HUES64 (cell line): Measurements from ENCODE around the gene UBASH3A.

Experiments
- H3K27ac ChIP-seq: 2 replicates; pipeline ENCODE4 v1.7.0; 2013; ENCODE audit warnings: low read depth, low read length, inconsistent platforms
- H3K27me3 ChIP-seq: 2 replicates; pipeline ENCODE4 v1.6.1; 2013; ENCODE audit warnings: mild to moderate bottlenecking, low read length; ENCODE audit not compliant: insufficient read depth
- H3K36me3 ChIP-seq: 2 replicates; pipeline ENCODE4 v1.6.1; 2013; ENCODE audit warnings: mild to moderate bottlenecking, low read length; ENCODE audit not compliant: insufficient read depth
- H3K4me1 ChIP-seq: 2 replicates; pipeline ENCODE4 v1.6.1; 2013; ENCODE audit warnings: mild to moderate bottlenecking, low read length, moderate library complexity; ENCODE audit not compliant: insufficient read depth
- H3K4me3 ChIP-seq: 2 replicates; pipeline ENCODE4 v1.5.1; 2013; ENCODE audit warnings: mild to moderate bottlenecking, low read length, moderate library complexity
- H3K9ac ChIP-seq: 2 replicates; pipeline ENCODE4 v1.6.1; 2013; ENCODE audit warnings: mild to moderate bottlenecking, low read depth, low read length
- H3K9me3 ChIP-seq: 2 replicates; pipeline ENCODE4 v1.6.1; 2013; ENCODE audit warnings: low read depth, low read length; ENCODE audit not compliant: insufficient read depth
- WGBS: fragments of 150-250, 120-280 bp; methylation state at CpG from one replicate; pipeline ENCODE4 v1.1.7; 2013; ENCODE audit warnings: missing lambda C conversion rate; 5-methylcytosine and 5-hydroxymethylcytosine counted together

UBASH3A gene

DNA sequence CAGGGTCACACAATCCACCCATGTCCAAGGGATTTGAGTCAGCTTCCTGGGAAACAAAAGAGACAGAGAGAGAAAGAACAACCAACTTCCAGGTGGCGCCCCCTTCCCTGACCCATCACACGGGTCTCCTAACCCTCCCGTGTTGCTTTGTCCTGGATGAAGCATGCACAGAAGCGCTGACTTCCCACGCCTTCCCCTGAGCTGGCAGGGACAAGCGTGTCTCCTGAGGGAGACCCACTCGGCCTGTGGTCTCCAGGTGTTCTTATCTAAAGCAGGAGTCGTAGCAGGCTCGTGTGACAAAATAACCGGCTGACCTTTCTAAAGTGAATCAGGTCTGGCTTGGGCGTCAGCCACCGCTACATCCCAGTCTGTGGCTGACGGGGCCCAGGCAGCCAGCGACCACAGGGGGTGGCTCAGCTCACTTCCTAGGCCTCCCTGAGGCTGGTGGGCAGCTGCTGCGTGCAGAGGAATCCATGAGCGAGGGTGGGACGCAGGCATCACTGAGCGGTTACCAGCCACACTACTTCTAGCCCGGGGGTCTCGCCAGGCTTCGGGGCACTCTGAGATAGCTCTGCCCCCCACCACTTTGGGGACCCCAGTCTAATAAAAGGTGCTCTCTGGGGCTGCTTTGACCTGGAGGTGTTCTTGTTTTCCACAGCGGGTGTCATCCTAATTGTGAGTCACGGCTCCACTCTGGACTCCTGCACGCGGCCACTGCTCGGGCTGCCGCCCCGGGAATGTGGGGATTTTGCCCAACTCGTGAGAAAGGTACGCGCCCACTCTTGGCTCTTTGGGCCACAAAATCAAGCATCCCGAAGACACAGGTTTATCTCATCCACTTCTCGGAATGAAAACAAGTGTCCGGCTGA, 40.4 kb downstream of the UBASH3A start:
- no peak overlapping the region for H3K9ac ChIP-seq
- no peaks in the 10 kb centered on the region for H3K27me3 ChIP-seq
- no peak overlapping the region for H3K4me3 ChIP-seq
- no peaks in the 10 kb centered on the region for H3K36me3 ChIP-seq
- H3K9me3 ChIP-seq = no peaks in the 10 kb centered on the region
- no peak overlapping the region for H3K27ac ChIP-seq
- 90% methylated on average over 34 of the region's 34 CpGs for WGBS
- H3K4me1 ChIP-seq = no peaks in the 10 kb centered on the region

DNA sequence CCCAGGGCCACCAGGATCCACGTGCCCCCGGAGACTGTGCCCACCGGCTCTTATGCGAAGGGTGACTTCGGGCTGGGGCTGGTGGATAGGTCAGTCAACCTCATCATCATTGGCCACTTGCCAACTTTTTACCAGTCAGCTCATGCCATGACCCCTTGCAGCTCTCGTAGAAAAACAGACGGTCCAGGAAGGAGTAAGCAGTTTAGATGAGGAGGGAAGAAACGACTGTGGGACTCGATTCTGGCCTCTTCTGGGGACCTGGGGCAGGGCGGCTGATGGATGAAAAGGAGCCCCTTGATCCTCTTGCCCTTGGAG, 41.0 kb downstream of the UBASH3A start:
- H3K9me3 ChIP-seq = no peaks in the 10 kb centered on the region
- no peaks in the 10 kb centered on the region for H3K27me3 ChIP-seq
- no peak overlapping the region for H3K4me3 ChIP-seq
- no peaks in the 10 kb centered on the region for H3K4me1 ChIP-seq
- H3K9ac ChIP-seq = no peak overlapping the region
- no peaks in the 10 kb centered on the region for H3K36me3 ChIP-seq
- no peak overlapping the region for H3K27ac ChIP-seq
- 94% methylated on average over 10 of the region's 10 CpGs for WGBS

DNA sequence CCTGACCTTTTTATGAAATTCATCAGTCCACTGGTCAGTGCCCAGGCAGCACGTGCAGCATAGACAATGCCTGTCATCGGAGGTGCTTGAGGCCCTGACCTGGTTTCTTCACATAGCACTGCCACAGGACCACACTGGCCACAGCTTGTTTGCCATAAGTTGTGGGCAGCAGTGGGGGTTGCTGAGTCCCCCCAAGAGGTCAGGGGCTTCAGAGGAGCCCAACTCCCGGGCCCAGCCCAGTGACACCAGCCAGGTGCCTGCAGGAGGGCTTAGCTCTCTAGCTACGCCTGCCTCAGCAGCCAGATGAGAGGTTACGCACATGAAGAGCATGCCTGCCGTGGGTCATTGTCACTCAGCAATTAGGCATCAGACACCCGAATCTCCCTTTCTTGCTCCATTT, 41.6 kb downstream of the UBASH3A start:
- Histone ChIP-seq H3K4me1 (no peaks in the 10 kb centered on the region), H3K4me3 (no peak overlapping the region), H3K27ac (no peak overlapping the region), H3K27me3 (no peaks in the 10 kb centered on the region), H3K36me3 (no peaks in the 10 kb centered on the region), H3K9ac (no peak overlapping the region), H3K9me3 (no peaks in the 10 kb centered on the region)
- 87% methylated on average over 7 of the region's 7 CpGs for WGBS

DNA sequence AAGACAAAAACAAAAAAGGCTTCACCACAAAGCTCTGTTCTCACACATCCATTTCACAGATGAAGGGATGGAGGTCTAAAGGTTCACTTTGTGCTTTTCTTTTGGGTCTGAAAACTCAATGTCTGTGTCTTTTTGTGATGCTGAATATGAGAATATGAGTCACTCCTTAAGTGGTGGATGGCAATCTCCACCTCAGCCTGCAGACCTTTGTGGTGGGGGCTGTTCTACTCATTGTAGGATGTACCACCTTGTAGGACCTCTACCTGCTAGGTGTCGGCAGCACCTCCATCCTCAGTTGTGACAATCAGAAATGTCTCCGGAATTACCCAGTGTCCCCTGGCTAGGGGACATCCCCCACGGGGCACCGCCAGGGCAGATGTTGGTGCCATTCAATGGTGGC, 42.8 kb downstream of the UBASH3A start:
- Histone ChIP-seq H3K4me3 (no peak overlapping the region), H3K9me3 (no peaks in the 10 kb centered on the region), H3K27ac (no peak overlapping the region), H3K9ac (no peak overlapping the region), H3K36me3 (no peaks in the 10 kb centered on the region), H3K4me1 (no peaks in the 10 kb centered on the region), H3K27me3 (no peaks in the 10 kb centered on the region)
- WGBS = 92% methylated on average over 4 of the region's 4 CpGs

DNA sequence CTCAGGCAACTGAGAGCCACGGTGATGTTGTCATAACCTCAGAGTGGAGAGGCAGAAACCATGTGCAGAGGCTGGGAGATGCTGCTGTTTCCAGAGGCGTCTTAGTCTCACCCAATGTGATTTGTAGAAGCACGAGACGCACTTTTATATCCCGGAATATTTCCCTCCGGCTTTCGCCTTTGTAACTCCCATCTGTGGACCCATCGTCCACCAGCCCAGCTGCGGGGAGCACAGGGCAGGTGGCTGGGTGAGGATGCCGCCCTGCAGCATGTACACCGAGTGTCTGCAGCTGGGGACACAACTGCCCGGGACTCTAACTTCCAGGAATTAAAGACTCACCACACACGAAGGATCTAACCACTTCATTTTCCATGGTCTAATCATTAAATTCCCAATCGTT, 43.5 kb downstream of the UBASH3A start:
- Histone ChIP-seq H3K27ac (no peak overlapping the region), H3K9ac (no peak overlapping the region), H3K4me1 (no peaks in the 10 kb centered on the region), H3K9me3 (no peaks in the 10 kb centered on the region), H3K4me3 (no peak overlapping the region), H3K36me3 (no peaks in the 10 kb centered on the region), H3K27me3 (no peaks in the 10 kb centered on the region)
- 90% methylated on average over 14 of the region's 14 CpGs for whole genome bisulfite sequencing

DNA sequence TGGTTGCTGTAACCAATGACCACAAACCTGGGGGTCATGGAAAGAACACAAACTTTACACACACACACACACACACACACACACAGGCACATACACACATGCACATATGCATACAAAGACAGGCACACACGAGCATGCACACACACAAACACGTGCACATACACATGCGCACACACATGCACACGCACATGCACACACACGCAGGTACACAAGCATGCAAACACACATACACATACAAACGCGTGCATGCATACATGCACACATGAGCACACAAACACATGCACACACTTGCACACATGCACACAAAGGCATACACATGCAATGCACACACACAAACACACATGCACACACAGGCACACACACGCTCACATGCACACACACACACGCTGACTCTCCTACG, 44.0 kb downstream of the UBASH3A start:
- 93% methylated on average over 10 of the region's 10 CpGs for WGBS
- no peak overlapping the region for H3K4me3 ChIP-seq
- H3K36me3 ChIP-seq = no peaks in the 10 kb centered on the region
- no peak overlapping the region for H3K27ac ChIP-seq
- no peaks in the 10 kb centered on the region for H3K4me1 ChIP-seq
- H3K27me3 ChIP-seq = no peaks in the 10 kb centered on the region
- no peaks in the 10 kb centered on the region for H3K9me3 ChIP-seq
- H3K9ac ChIP-seq = no peak overlapping the region

DNA sequence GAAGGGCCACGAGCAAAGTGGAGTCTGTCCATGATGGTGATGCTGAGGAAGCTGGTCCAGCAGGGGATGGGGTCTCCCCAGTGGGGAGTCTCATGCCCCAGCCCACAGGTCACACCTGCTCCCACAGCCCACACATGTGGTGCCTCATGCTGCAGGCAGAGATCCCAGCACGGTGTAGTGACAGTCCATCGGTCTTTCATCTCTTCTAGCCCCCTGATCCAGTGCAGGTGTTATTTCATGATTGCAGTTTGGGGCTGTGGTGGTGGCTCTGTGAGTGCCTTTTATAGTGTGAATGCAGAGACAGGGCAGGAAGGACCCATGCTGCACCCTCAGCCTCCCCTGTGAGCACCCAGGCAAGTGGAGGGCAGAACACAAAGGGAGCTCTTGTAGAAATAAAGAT, 45.0 kb downstream of the UBASH3A start:
- H3K9ac ChIP-seq = no peak overlapping the region
- H3K4me1 ChIP-seq = no peaks in the 10 kb centered on the region
- WGBS = 92% methylated on average over 3 of the region's 3 CpGs
- H3K36me3 ChIP-seq = no peaks in the 10 kb centered on the region
- no peaks in the 10 kb centered on the region for H3K27me3 ChIP-seq
- H3K27ac ChIP-seq = no peak overlapping the region
- H3K9me3 ChIP-seq = no peaks in the 10 kb centered on the region
- no peak overlapping the region for H3K4me3 ChIP-seq

DNA sequence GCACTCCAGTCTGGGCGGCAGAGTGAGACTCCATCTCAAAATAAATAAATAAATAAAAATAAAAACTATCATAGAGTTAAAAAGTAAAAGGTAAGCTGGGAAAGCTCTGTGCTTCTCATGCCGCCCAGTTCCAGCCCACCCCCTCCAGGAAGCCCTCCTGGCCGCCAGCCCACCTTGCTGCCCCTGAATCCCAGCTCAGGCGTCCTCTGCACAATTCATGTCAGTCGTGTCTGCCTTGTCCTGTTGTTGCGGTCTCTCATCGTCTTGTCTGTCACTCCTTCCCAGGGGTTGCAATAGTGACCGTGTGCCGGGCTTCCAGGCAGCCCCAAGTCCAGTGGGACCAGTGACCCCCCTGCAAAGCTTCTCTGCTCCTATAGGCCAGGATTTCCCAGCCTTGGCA, 48.2 kb downstream of the UBASH3A start:
- Histone ChIP-seq H3K9me3 (no peaks in the 10 kb centered on the region), H3K4me1 (no peaks in the 10 kb centered on the region), H3K9ac (no peak overlapping the region), H3K27me3 (no peaks in the 10 kb centered on the region), H3K27ac (no peak overlapping the region), H3K4me3 (no peak overlapping the region), H3K36me3 (no peaks in the 10 kb centered on the region)
- 93% methylated on average over 8 of the region's 9 CpGs for WGBS

DNA sequence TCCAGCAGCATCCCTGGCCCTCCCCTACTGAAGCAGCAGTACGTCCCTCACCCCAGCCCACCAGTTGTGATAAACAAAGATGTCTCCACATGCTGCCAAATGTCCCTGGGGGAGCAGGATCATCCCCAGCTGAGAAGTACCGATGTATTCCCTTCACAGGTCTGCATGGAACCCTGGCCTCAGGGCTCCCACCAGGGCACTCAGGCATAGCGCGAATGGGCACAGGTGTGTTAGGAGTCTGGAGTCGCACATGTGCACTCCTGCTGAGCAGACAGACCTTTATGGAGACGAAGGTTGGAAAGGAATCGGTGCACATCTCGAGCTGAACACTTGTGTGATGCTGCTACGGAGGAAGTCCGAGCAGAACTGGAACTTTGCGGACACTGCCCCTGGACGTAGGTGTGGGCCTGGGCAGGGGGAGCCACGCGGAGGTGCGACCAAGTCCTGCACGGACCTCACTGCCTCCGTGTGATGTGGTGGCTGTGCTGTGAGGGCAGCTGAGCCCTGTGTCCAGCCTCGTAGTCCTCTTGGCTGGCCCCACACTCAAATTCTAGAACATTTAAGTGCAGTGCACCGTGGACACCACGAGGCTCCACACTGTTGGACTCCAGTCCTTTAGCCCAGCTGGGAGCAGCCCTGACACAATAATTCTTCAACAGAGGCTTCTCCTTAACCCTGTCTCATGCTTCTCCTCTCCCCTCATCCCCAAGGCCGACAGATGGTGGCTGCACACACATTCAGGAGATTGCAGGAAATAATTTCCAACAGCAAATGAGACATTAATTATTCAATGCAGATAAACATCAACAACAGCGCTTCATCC, 48.9 kb downstream of the UBASH3A start:
- Histone ChIP-seq H3K4me3 (no peak overlapping the region), H3K4me1 (no peaks in the 10 kb centered on the region), H3K27me3 (no peaks in the 10 kb centered on the region), H3K9ac (no peak overlapping the region), H3K27ac (no peak overlapping the region), H3K9me3 (no peaks in the 10 kb centered on the region), H3K36me3 (no peaks in the 10 kb centered on the region)
- WGBS = 94% methylated on average over 22 of the region's 22 CpGs

DNA sequence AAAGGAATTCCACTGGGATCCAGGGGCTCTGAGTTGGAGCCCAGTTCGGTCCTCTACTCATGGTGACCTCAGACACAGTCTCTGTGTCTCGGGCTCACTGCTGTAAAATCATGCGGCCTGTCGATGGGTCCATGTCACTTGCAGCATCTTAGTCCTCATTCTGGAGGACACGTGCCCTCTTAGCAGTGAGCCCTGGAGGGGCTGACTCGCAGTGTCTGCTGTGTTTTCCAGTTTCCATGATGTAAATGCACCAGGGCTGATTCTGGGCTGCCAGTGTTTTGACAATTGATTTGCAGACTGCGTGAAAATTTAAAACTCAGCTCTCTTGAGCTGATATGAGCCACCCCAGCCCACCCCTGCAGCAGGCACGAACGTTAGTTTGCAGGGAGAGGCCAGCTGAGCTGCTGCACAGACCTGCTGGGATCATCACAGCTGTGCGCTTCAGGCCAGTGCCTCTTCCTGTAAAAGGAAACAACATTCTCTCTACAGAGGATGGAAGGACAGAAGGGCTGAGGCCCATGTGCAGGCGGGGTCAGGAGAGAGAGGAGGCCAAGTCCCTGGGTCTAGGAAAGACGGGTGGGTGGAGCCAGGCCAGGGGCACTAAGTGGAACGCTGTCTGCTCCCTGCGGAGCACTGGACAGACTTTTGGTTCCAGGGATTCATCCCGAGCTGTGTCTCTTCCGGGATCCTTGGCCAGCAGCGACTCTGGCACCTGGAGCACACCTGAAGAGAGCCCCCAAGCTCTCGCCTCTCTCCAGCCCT, 49.7 kb downstream of the UBASH3A start:
- no peaks in the 10 kb centered on the region for H3K27me3 ChIP-seq
- H3K4me3 ChIP-seq = no peak overlapping the region
- 86% methylated on average over 18 of the region's 18 CpGs for WGBS
- H3K36me3 ChIP-seq = no peaks in the 10 kb centered on the region
- H3K4me1 ChIP-seq = no peaks in the 10 kb centered on the region
- H3K9ac ChIP-seq = no peak overlapping the region
- no peak overlapping the region for H3K27ac ChIP-seq
- no peaks in the 10 kb centered on the region for H3K9me3 ChIP-seq

DNA sequence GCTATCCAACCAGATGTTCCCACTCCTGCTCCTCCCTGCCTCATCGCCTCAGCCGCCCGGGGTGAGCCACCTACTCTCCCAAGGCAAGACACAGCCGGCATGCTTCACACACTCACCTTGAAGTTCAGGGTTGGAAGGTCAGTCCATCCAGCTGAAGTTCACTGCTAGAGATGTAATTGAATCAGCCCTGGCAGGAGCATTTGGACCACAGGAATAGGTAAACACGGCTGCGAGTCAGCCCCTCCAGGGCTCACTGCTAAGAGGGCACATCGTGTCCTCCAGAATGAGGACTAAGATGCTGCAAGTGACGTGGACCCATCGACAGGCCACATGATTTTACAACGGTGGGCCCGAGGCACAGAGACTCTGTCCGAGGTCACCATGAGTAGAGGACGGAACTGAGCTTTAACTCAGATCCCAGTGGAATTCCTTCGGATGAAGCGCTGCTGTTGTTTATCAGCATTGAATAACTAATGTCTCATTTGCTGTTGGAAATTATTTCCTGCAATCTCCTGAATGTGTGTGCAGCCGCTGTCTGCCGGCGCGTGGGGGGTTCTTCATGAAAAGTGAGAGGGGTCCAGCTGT, 50.4 kb downstream of the UBASH3A start:
- H3K27me3 ChIP-seq = no peaks in the 10 kb centered on the region
- no peaks in the 10 kb centered on the region for H3K4me1 ChIP-seq
- H3K9me3 ChIP-seq = no peaks in the 10 kb centered on the region
- H3K36me3 ChIP-seq = no peaks in the 10 kb centered on the region
- H3K4me3 ChIP-seq = no peak overlapping the region
- no peak overlapping the region for H3K27ac ChIP-seq
- H3K9ac ChIP-seq = no peak overlapping the region
- WGBS = 92% methylated on average over 19 of the region's 19 CpGs
